Tongue (tissue), 2 donors: ENCODE measurements around the gene TMIE. TPM values are rescaled to one million over a fixed set of nuclear protein-coding genes. Genes with fewer than 3 reads are reported as not detected.

ENCODE experiments used
- DNase-seq: peaks from one replicate; pipeline ENCODE4 v3.0.0-alpha.2; 2015
- total RNA-seq: library from RNA; depleted of rRNA; stranded (reverse); fragments of >200 nt; gene quantifications from one replicate; pipeline ENCODE4 v1.2.3, GENCODE V29; 2014

The TMIE gene
- total RNA-seq, 1 donor from 2014 or later, result not detected

DNA sequence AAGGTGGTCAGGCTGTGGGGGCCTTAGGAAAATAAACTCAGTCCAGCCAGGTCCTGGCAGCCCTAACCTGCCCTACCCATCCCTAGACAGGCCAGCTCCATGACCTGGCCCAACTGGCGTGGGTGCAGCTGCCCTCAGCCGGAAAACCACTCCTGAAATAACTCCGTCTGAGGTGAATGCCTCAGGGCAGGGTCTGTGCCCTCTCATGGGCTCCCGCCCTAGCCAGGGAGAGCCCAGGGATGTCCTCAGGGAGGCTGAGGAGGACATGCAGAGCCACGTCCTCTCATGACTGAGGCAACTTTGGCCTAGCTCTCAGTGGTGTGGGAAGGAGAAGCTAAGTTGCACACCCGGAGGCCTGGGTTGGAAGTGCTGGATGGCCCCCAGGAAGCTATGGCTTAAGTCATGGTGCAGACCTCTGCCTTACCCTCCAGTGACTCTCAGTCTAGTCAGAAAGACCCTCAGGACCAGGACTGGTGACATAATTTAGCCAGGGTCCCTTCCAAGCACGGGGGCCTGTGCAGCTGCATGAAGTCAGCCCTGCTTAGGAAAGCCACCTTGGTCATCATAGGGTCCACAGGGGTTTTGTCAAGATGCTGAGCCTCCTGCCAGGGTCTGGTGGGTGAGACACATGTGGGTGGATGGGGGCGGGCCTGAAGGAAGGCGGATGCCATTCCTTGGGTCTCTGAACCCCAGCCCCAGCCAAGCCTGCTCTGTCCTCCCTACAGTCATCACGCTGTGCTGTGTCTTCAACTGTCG lies 7.4 kb downstream of the TMIE start:
- DNase-seq, result no peak

GRCh38 chr3:46709157-46709654 lies 8.0 kb downstream of the TMIE start:
- no peak for DNase-seq

DNA sequence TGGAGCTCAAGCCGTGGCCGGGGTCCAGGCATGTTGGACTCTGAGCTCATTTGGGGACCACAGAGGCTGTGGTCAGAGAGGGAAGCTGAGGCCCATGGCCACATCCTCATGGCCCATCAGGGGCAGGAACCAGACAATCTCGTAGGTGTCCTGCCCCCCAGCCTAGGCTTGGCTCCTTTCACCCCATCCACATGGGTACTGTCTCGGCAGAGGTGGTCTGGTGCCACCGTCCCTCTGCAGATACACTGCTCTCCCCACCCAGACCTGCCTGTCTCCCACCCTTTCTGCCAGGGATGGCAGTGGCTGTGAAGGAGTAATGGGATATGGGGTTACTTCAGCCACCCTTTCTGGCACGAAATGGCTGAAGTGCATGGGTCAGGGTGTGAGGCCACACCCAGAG lies 8.5 kb downstream of the TMIE start:
- DNase-seq, result no peak

DNA sequence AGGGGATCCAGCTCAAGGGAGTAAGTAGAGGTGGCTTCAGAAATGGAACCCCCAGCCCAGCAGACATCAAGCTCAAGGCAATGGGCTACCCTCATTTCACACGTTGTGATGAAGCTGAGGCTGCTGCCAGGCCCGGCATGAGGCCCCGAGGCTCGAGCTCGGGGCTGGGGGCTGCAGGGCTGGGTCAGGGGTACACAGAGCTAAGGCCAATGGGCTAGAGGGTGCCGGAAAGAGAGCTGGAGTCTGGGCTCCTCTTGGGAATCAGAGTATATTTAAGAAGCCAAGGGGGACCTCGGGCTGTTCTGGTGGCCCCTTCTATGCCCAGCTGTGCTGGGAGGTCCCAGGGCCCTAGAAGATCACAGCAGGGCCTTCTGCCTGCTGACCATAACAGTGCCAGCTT lies 9.0 kb downstream of the TMIE start:
- DNase-seq, result no peak

GRCh38 chr3:46710671-46711295 lies 9.6 kb downstream of the TMIE start:
- no peak for DNase-seq

- DNase-seq, result no peak
Observed at GRCh38 chr3:46711305-46711704, 10.1 kb downstream of the TMIE start.

GRCh38 chr3:46711760-46712159 lies 10.6 kb downstream of the TMIE start:
- DNase-seq, result no peak

- DNase-seq, result no peak
Observed at GRCh38 chr3:46712191-46713049, 11.2 kb downstream of the TMIE start.

DNA sequence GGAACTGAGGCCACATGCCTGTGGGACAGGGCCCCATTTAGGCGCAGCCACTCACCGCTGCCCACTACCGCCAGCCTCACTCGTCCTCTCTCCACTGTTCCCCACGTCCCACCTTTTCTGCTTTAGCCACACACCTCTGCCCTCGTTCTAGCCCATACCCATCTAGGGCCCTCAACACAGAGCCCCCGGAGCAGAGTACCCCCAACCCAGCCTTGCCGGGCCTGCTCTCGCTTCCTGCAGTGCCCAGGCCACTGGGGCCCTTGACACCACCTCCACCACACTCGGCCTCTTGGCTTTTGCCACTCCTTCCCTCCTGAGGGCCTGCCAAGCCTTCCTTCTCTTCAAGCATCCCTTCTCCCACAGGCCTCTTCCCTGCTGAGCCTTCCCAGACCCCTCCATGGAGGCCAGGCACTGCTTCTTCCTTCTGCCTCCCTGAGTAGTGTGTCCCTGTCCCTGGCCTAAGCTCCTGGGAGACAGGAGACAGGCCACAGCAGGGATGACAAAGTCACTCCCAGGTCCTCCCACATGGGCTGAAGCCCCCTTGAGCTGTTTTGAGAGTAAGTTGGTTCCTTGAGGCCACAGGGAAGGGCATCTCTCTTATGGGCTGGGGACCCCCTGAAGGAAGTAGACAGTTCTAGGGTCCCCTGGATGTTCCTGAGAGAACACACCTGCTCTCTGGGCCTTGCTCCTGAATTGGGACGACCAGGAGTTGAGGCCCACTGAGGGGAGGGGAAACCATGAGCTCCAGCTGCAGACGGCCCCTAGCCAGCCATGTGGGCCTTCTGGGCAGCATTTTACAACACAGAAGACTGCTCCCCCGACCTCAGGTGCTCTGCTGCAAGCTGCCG lies 12.1 kb downstream of the TMIE start:
- DNase-seq, result no peak

DNA sequence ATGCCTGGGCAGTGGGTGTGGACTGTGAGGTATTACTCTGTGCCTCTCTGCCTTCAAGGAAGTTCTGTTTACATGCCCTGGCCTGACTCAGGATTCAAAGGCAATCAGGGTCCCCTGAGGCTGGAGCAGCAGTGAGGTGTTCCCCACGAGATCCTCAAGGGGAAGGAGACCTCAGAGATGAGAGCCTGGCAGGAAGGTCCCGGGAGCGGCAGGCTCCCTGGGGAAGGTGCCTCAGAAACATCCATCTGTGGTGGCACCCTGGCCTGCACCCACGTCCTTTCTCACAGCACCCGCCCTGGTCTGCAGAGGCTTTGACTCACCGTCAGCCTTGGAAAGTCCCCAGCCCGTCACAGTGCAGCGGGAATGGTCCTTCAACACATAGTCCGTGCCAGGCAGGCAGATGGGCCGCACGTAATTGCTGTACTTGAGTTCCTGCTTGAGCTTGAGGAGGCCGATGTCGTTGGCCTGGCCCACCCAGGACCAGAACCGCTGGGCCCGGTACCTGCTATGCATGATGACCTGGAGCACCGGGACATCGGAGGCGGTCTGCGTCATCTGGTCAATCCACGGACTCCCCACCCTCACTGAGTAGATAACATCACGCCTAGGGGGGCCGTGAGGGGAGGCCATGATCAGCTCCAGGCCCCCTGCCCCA lies 12.8 kb downstream of the TMIE start:
- DNase-seq, result no peak

DNA sequence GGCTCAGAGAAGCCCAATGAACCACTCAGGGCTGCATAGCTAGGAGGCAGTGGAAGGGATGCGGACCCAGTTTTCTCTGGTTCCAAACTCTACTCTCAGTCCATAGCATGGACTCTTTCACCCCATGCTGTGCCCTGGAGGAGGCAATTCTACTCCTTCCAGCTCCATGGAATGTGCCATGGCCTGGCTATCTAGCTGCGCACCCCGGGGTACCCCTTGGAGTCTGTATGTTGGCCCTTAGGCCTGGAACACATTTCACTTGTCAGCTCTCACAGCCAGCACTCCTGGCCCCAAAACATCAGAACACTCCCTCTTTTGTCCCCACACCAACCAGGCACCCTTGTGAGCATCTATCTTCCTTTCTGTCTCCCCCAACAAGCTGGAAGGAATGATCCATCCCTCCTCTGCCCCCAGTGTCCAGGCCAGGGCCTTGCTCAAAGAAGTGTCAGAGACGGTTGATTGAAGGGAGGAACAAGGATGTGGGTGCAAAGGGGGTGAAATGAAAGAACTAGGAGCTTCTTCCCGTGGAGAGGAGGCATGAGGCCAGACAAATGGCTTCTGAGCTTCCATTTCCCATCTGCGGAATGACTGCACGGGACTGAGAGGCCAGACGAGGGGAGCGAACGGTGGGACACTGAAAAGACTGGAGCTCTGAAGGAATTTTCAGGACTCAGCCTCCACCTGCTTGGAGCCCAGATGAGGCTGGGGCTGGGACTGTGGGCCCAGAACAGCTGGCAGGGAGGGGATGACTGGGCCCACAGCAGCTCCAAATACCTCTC lies 13.7 kb downstream of the TMIE start:
- no peak for DNase-seq

GRCh38 chr3:46715507-46716175 lies 14.4 kb downstream of the TMIE start:
- no peak for DNase-seq

GRCh38 chr3:46716461-46717441 lies 15.6 kb downstream of the TMIE start:
- DNase-seq, result no peak

- no peak for DNase-seq
Observed at GRCh38 chr3:46717447-46718231, 16.4 kb downstream of the TMIE start, which contains the start of gene PRSS50. Gene PRSS50, minus strand, starts transcription at chr3:46717869. Its CDS starts 45 bp downstream, at chr3:46717824.

GRCh38 chr3:46719044-46719565 lies 17.9 kb downstream of the TMIE start:
- no peak for DNase-seq

DNA sequence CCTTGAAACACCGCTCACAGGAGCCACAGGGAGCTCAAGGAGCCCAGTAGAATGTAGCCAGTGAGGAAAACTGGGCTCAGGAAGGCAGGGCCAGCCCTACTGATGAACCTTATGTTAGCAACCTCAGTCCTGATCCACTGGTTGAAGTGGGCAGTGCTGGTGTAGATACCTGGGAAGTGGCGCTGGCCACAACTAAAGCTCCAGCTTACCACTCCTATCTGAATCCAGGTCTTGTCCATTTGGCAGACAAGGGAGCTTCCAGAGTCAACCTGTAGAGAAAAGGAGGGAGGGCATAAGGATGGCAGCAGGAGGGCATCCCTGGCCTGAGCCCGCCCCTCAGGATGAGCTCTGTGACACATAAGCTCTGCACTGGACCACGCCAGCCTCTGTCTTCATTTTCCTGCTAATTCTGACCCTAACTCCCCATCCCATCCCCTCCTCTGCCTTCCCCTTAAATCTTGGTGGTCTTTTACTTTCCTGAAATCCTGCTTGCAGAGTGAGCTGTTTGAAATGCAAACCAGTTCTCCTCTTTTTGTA lies 18.6 kb downstream of the TMIE start:
- no peak for DNase-seq

DNA sequence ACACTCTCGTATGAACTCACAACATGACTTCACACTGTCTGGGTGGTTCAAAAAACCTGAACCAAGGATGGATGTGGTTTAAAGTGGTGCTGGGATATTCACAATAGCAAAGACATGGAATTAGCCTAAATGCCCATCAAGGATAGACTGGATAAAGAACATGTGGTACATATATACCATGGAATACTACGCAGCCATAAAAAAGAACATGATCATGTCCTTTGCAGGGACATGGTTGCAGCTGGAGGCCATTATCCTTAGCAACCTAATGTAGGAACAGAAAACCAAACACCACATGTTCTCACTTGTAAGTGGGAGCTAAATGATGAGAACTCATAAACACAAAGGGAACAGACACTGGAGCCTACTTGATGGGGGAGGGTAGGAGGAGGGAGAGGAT lies 19.8 kb downstream of the TMIE start:
- DNase-seq, result no peak
